HK-2 (cell line): ENCODE measurements around the gene ADRM1.
A peak's percentile ranks its signal among the peaks of the same experiment; 100 is the strongest.

Source experiments
- DNase-seq: peaks from one replicate; pipeline ENCODE4 v3.0.0-alpha.2; 2018; ENCODE audit not compliant: unreplicated experiment

The ADRM1 gene

GRCh38 chr20:62354811-62355341 is 52.1 kb downstream of the ADRM1 start:
- no peak for DNase-seq

GRCh38 chr20:62355516-62355877 is 52.7 kb downstream of the ADRM1 start:
- peak; percentile 74 for DNase-seq

DNA sequence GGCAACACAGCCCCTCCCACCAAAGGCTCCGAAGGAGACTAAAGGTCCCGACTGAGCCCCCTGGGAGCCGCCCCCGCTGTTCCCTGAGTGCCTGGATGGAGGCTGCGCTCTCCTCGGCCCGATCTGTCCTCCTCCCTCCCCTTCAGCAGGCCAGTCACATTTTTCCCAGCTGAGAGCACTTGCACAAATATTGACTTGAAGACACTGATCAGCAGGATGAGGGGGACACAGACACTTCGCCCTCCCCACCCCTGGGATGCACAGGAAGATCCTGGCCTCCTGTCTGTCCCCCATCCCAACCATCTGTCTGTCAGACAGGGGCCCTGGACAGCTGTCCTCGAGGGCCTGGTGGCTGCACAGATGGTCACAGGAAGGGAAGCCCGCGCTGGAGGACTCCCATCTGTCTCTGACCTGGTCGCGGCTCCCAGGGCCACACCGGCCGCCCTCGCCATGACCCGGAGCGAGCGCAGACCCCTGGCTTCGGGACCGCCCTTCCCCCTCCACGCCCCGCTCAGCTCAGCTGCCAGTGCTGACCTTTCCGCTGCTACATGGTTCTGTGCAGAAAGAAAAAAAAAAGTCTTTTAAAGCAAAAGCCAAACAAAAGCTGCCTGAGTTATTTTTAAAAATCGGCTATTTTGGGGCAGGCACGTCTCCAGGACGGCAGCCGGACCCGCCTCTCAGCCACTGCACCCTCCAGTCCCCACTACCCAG is 53.2 kb downstream of the ADRM1 start:
- DNase-seq, result no peak

DNA sequence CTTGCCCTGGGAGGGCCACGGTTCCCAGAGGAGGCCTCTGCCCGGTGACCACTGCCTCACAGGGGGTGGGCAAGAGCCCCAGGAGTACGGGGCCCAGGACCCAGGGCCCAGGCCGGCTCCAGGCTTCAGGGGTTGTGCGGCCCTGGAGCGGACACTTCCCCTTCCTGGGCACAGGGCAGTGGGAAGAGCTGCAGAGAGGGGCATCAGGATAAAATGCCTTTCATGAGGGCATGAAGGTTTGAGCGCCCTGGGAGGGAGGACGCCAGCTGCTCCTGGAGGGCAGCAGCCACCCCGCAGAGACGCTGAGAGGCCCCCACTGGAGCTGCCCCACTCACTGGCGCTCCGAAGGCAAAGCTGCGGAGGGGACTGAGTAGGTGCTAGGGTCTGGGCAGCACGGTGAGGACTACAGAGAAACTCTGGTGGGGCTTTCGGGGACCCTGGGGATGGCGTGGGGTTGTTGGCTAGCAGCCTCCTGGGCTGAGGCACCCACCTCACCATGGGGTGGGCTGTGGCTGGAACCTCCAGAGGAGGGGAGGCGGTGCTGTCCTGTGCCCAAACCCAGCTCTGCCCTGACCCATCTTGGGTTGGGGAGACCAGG is 53.9 kb downstream of the ADRM1 start:
- DNase-seq, result no peak

- peak; percentile 82 for DNase-seq
These were observed 54.4 kb downstream of the ADRM1 start for GRCh38 chr20:62357187-62357667.

GRCh38 chr20:62357681-62358080 is 54.9 kb downstream of the ADRM1 start:
- no peak for DNase-seq
